SK-N-SH (cell line): ENCODE results near the gene TSPAN10.

ENCODE experiments used
- CTCF ChIP-seq: fragments of 200-600 bp; sonication (generic); IDR thresholded peaks from 2 replicates; pipeline ENCODE4 v1.6.1; 2017; ENCODE audit warnings: antibody characterized with exemption, mild to moderate bottlenecking, moderate library complexity
- MAX ChIP-seq: IDR thresholded peaks from 2 replicates; pipeline ENCODE4 v1.4.0; 2012; ENCODE audit warnings: low read depth
- POLR2AphosphoS5 ChIP-seq: IDR thresholded peaks from 2 replicates; pipeline ENCODE4 v1.6.1; 2012; ENCODE audit warnings: low read depth, low read length
- USF2 ChIP-seq: fragments of 150-350 bp; IDR thresholded peaks from 2 replicates; pipeline ENCODE4 v1.6.1; 2017; ENCODE audit warnings: antibody characterized with exemption, low read length, low read depth, borderline replicate concordance
- YY1 ChIP-seq: IDR thresholded peaks from 2 replicates; pipeline ENCODE4 v1.4.0; 2012; ENCODE audit warnings: low read depth, mild to moderate bottlenecking

GRCh38 chr17:81688616-81689015, 51.6 kb downstream of the TSPAN10 start:
- no peak for TF ChIP-seq CTCF
- TF ChIP-seq USF2: no peak
- no peak for TF ChIP-seq YY1
- TF ChIP-seq POLR2AphosphoS5: no peak
- no peak for TF ChIP-seq MAX
